Choroid plexus epithelial cell (primary cell): ENCODE measurements around the gene ANKH.
"Not testable (repeated sequence)": the region's sequence is repeated elsewhere in the genome, so short reads cannot be mapped to it uniquely, and the experiment has no call there.

Source experiments
- DNase-seq: peaks from one replicate; pipeline ENCODE4 v3.0.0-alpha.2; 2010; ENCODE audit warnings: low read depth
- H3K4me3 ChIP-seq: 2 replicates; pipeline ENCODE4 v1.5.1; 2011; ENCODE audit warnings: low read depth, mild to moderate bottlenecking, control low read depth, low read length, moderate library complexity
- TF ChIP-seq, protein P1 (sequence below): conservative IDR thresholded peaks from 2 replicates; pipeline ENCODE4 v1.5.1; 2011; ENCODE audit warnings: low read depth, mild to moderate bottlenecking, control low read depth, inconsistent platforms, low read length, moderate library complexity

ANKH gene

DNA sequence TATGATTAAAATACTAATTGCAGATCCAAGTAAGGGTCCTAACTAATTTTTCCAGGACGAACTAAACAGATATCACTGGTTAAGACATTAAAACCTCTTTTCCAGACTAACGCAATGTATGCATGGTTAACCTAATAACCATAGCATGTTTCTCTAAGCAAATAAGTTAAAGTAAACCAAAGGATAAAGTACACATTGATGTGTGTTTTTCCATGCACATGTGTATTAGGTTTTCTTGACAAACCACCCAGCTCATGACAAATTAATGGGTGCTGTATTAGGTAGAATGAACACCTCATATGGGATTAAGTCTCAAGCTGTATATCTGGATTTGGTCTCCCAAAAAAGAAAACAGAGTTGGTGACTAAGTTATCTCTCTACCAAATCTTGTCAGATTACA is 45.6 kb downstream of the ANKH start:
- DNase-seq, result no peak
- TF ChIP-seq, protein P1, sequence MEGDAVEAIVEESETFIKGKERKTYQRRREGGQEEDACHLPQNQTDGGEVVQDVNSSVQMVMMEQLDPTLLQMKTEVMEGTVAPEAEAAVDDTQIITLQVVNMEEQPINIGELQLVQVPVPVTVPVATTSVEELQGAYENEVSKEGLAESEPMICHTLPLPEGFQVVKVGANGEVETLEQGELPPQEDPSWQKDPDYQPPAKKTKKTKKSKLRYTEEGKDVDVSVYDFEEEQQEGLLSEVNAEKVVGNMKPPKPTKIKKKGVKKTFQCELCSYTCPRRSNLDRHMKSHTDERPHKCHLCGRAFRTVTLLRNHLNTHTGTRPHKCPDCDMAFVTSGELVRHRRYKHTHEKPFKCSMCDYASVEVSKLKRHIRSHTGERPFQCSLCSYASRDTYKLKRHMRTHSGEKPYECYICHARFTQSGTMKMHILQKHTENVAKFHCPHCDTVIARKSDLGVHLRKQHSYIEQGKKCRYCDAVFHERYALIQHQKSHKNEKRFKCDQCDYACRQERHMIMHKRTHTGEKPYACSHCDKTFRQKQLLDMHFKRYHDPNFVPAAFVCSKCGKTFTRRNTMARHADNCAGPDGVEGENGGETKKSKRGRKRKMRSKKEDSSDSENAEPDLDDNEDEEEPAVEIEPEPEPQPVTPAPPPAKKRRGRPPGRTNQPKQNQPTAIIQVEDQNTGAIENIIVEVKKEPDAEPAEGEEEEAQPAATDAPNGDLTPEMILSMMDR, result no peak
- no peak overlapping the region for H3K4me3 ChIP-seq

DNA sequence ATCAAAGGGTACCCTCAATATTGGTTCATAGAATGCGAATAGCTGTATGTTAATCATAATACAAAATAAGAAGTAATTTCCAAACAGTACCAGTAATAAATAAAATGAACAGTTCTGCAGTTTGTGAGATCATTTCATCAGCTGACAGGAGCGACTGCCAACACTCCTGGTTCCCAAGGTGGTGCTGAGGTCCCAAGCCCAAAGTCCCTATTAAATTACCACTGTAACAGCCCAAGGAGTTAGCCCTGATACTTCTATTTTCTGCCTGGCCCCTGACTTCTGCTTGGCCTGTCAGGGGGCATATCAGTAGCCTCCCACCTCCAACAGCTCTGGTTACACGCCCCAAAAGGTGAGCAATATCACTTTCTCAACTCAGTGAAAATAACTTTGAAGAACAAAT is 47.1 kb downstream of the ANKH start:
- TF ChIP-seq, protein P1, result no peak
- no peak overlapping the region for H3K4me3 ChIP-seq
- DNase-seq, result no peak

DNA sequence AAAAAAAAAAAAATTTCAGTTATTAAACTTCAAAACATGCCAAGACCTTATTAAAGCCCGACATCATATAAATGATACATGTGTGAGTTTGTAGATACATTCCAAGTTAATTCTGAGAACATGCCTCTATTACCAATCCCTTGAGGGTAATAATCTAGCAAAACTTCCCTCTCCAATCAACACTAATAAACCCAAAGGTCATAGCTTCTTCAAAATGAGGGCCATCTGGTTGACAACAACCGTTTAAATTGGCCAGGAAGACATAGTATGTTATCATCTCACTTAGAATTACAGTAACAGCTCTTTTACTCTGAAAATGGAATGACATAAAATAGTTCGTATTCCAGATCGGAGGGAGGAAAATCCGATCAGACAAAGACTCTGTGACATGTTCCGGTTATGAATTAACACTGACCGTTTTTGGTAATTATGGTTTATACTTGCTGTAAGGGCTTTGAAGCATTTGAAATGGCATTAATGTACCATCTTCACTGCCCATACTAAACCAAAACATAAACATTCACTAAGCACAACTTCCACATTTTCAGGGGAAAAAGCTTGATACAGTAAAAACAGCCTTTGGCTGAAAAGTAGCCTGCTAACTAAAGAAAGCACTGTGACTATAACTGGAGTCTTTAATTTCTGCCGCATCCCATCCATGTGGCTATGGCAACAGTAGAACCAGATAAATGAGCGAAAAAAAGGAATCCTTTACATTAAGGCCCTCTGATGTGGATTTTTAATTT is 50.3 kb downstream of the ANKH start:
- H3K4me3 ChIP-seq, result no peak overlapping the region
- TF ChIP-seq, protein P1, result no peak
- no peak for DNase-seq

DNA sequence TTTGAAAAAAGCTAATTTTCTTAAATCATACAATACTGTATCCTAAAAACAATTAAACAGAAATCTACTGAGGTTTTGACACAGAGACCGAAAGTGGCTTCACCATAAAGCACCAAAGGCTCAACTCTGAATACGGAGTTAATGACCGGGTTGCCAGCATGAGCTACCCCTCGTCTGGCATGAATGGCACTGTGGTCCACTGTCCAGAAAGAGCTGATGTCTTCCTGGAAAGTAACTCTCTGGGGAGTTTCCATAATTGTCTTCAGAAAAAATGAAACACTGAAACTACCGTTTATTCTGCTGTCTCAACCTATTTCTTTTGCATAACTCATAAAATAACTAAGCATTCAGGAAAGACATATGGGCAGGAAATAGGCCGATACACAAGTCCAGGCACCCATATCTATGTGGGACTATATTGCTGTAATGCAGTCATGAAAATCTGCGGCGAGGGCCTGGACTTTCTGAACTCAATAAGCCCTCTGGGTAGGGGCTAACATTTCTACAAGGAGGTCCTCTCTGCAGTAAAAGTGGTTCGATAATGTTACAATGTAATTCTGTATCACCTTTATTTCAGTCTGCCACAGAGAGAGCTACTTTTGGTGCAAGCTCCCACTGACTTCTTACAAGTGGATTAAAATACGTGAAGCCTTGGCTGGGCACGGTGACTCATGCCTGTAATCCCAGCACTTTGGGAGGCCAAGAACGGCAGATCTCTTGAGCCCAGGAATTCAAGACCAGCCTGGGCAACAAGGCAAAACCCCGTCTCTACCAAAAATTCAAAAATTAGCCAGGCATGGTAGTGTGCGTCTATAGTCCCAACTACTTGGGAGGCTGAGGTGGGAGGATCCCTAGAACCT is 52.4 kb downstream of the ANKH start:
- DNase-seq, result peak; percentile 27
- H3K4me3 ChIP-seq, result no peak overlapping the region
- TF ChIP-seq, protein P1, result no peak

DNA sequence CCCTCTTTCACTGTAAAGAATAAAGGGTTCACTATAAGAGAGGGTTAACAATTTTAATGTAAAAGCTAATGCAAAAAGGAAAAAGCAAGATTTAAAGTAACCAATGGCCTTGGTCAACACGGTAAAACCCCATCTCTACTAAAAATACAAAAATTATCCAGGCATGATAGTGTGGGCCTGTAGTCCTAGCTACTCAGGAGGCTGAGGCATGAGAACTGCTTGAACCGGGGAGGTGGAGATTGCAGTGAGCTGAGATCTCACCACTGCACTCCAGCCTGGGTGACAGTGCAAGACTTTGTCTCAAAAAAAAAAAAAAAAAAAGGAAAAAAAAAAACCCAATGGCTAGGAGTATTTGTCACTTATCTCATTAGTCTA is 53.8 kb downstream of the ANKH start:
- not testable (repeated sequence) for DNase-seq

DNA sequence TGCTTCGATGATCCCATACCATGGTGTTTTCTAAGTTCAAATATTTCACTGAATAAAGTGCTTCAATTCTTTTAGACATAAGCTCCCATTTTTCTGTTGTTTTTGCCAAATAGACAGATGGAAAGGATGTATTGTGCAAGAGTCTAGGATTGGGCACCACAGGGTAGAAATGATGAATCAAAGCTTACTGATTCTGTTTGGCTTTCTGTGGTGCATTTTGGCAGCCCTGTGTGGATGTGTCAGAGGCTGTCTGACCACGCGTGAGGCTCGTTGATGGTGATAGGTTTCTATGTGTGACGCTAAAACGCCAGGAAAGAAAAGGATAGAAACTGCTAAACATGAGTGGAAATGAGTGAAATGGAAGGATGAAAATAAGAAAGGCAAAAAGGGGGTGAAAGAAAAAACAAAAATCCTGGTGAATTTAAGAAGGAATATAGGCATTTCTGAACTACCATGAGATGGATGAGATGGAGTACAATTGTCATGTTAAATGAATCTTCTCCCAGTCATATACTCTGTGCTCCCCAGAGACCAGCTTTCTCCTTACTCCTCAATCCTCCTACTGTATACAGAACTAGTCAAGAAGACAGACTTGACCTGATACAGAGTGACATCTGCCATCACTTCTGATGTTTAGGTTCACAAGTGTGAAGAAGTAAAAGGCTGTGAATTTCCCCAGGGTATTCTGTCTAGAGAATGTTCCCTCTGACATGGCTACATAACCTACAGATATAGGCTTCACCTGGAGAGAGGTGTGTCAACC is 54.4 kb downstream of the ANKH start:
- TF ChIP-seq, protein P1, result no peak
- peak; percentile 94 for DNase-seq

More for the DNA sequence above, 53.8 kb downstream of the ANKH start:
- H3K4me3 ChIP-seq, result not testable (repeated sequence)

DNA sequence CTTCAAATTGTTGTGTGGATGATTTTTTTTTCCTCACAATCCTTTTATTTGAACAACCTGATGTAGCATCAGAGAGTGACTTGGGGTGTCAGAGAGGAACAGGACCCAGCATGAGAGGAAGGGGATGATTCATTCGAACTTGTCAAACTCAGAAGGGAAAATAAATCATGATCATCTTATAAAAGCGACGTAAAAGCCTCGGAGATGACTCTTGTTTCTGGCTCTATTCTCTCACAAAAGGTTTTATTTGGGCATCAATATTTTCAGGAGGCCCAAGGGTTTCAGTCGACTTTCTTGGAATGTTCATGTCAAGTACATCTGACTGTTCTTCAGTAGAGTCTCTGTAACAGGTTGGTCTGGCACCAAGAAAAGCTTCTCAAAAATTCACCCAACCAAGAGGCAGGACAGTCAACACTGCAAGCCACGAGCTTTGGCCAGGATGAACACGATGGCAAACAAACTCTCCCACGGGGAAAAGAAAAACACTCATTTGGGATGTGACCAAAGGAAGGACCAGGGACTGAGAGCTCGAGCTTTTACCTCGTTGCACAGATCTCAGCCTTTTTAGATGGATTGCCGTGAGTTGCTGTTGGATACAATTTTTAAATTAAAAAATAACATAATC is 55.1 kb downstream of the ANKH start:
- peak; percentile 28 for DNase-seq
- no peak overlapping the region for H3K4me3 ChIP-seq
- TF ChIP-seq, protein P1, result no peak

More for the DNA sequence above, 54.4 kb downstream of the ANKH start:
- no peak overlapping the region for H3K4me3 ChIP-seq
